Measurements from ENCODE around the gene SEMA3D.

Gene SEMA3D

DNA sequence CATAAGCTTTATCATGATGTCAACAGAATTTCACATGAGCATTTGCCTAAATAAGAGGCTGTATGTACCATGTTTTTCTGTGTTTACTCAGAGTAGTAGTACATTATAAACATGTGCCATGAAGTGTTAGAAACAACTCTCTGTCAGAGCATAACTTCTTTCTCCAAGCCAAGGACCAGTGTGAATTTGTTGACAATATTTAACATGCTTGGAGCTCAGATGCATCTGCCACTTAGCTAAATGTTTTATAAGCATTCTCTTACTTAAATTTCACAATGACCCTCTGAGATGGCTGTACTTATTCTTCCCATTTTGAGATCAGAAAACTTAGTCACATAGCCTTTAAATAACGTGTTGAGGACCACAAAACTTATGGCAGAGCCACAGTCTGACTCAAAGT, 105.0 kb downstream of the SEMA3D start:
- TF ChIP-seq, protein P1, sequence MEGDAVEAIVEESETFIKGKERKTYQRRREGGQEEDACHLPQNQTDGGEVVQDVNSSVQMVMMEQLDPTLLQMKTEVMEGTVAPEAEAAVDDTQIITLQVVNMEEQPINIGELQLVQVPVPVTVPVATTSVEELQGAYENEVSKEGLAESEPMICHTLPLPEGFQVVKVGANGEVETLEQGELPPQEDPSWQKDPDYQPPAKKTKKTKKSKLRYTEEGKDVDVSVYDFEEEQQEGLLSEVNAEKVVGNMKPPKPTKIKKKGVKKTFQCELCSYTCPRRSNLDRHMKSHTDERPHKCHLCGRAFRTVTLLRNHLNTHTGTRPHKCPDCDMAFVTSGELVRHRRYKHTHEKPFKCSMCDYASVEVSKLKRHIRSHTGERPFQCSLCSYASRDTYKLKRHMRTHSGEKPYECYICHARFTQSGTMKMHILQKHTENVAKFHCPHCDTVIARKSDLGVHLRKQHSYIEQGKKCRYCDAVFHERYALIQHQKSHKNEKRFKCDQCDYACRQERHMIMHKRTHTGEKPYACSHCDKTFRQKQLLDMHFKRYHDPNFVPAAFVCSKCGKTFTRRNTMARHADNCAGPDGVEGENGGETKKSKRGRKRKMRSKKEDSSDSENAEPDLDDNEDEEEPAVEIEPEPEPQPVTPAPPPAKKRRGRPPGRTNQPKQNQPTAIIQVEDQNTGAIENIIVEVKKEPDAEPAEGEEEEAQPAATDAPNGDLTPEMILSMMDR (IDR thresholded peaks at IDR 0.05; ENCODE audit: low read depth, low read length, missing control alignments): no peak
- no peak for DNase-seq (ENCODE audit: extremely low read depth, low read depth)
- no peak overlapping the region for H3K4me3 ChIP-seq (replicated peaks; ENCODE audit: low read depth, low read length)

DNA sequence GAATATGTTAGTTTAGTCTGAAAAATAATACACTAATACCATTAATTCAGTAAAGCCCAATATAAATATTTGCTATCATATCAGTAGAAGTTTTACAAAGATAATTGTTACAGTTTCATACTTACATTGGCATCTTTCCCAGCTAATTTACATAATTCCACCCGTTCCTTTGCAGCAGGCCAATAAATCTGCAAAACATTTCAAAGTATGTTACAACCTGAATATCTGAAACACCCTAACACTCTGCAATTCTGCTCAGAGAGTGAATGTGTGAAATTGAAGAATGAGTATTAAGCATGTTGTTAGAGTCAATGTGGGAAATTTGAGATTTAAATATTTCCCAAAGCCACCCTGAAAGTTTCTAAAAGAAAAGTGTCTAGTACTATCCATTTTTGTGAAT, 105.5 kb downstream of the SEMA3D start:
- TF ChIP-seq, protein P1 (IDR thresholded peaks at IDR 0.05; ENCODE audit: low read depth, low read length, missing control alignments): no peak
- no peak overlapping the region for H3K4me3 ChIP-seq (replicated peaks; ENCODE audit: low read depth, low read length)
- no peak for DNase-seq (ENCODE audit: extremely low read depth, low read depth)

DNA sequence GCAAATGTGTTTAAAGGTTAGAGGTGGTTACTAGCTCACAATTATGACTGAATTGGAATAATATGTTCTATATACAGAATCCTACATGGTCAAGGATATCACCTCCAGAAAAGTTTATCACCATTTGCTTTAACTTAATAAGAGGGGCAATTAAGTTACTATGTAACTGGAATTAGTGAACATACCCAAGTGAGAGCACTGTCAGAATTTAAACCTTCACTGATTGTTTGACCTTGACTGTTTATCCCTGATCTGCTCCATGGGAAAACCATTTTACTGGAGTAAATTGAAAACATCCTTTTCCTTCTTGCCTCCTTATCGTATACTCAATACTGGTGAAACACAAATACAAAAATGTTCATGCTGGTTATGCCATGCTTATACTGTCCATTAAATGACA, 107.4 kb downstream of the SEMA3D start:
- TF ChIP-seq, protein P1 (IDR thresholded peaks at IDR 0.05; ENCODE audit: low read depth, low read length, missing control alignments): no peak
- no peak for DNase-seq (ENCODE audit: extremely low read depth, low read depth)
- H3K4me3 ChIP-seq (replicated peaks; ENCODE audit: low read depth, low read length): no peak overlapping the region

DNA sequence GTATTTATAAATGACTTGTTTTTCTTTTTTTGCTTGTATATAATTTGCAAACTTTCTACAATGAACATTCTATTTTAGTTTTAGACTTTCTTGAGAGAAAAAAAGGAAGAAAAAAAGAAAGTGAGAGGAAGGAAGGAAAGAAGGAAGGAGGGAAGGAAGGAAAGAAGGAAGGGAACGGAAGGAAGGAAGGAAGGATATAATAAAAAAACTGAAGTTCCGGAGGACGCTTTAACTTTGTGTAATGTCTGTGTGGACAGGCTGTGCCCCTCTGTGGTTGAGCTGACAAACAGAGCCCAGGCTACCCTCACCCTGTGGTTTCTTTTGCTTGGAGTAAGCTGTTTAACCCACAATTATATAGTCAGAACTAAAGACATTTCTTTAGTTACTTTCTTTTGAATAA, 108.7 kb downstream of the SEMA3D start:
- DNase-seq (ENCODE audit: extremely low read depth, low read depth): no peak

DNA sequence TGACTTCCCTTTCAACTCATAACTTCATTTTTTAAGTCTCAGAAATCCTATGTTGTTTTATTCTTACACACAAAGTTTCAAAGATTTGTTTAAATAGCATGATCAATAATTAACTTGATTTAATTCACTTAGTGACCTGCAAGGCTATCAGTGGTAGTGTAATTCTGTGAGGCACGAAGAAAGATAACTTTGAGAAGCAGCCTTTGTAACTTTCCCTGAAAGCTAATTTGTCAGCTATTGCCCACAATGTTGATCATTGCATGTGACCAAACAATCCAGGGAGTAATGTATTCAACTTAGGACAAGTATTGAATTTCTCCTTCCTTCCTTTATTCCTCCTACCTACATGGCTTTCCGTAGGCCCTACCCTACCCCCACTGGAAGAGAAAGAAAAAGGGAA, 111.0 kb downstream of the SEMA3D start:
- H3K4me3 ChIP-seq (replicated peaks; ENCODE audit: low read depth, low read length): no peak overlapping the region
- DNase-seq (ENCODE audit: extremely low read depth, low read depth): no peak
- TF ChIP-seq, protein P1 (IDR thresholded peaks at IDR 0.05; ENCODE audit: low read depth, low read length, missing control alignments): no peak

More for the DNA sequence above, 108.7 kb downstream of the SEMA3D start:
- H3K4me3 ChIP-seq (replicated peaks; ENCODE audit: low read depth, low read length): no peak overlapping the region
- TF ChIP-seq, protein P1 (IDR thresholded peaks at IDR 0.05; ENCODE audit: low read depth, low read length, missing control alignments): no peak

DNA sequence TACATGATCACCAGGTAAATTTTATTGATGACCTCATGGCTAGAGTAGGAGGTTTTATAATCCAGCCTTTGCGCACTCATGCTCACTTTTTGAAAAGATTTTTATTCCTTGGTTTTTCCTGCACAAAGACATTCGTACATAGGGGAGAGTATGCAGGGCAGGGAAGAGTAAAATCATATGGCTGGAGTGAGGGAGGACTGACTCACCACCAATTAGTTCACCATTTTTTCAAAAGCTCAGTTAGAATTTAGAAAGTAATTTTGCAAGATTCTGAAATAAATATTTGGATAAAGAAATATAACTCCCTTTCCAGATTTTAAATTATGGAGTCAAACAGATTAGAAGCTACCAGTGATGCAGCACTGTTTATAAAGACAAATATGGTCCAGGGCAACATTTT, 111.9 kb downstream of the SEMA3D start:
- H3K4me3 ChIP-seq (replicated peaks; ENCODE audit: low read depth, low read length): no peak overlapping the region
- TF ChIP-seq, protein P1 (IDR thresholded peaks at IDR 0.05; ENCODE audit: low read depth, low read length, missing control alignments): no peak
- DNase-seq (ENCODE audit: extremely low read depth, low read depth): no peak

DNA sequence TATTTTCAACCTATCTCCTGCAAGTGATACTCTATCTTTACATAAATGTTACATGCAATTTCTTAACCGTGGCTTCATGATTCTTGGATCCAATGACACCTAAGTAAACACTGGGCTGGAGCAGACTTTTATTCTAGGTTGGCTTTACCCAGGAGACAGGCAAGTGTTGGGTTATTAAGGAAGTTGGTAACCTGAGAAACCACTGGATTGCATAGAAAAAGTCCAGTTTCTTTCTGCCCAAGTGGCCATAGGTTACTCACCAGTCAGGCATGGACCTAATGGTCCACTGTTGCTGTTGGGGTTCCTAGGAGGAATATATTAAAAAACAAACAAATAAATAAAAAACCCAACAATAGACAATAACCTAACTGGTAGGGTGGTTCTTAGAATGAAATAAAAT, 112.8 kb downstream of the SEMA3D start:
- TF ChIP-seq, protein P1 (IDR thresholded peaks at IDR 0.05; ENCODE audit: low read depth, low read length, missing control alignments): no peak
- no peak for DNase-seq (ENCODE audit: extremely low read depth, low read depth)

More for the DNA sequence above, 112.8 kb downstream of the SEMA3D start:
- H3K4me3 ChIP-seq (replicated peaks; ENCODE audit: low read depth, low read length): no peak overlapping the region

Measured in HFF-Myc (cell line).